Keratinocyte (primary cell): ENCODE measurements around the gene ERBB4. TPM values are rescaled to one million over a fixed set of nuclear protein-coding genes. Genes with fewer than 3 reads are reported as not detected.

ENCODE experiments used
- DNase-seq: peaks from one replicate; pipeline ENCODE4 v3.0.0-alpha.2; 2011; ENCODE audit warnings: low read depth, missing footprints, low spot score
- FAIRE-seq: peaks from 2 replicates; lab custom pipeline; 2011; peaks lifted over from hg19 to GRCh38; lab: Jason Lieb, UNC
- H2AFZ ChIP-seq: 2 replicates; pipeline ENCODE4 v1.6.0; 2012; ENCODE audit warnings: low read length, control low read depth, inconsistent platforms; ENCODE audit not compliant: control insufficient read depth
- H3K27ac ChIP-seq: 2 replicates; pipeline ENCODE4 v1.5.1; 2011; ENCODE audit warnings: low read length; ENCODE audit not compliant: control insufficient read depth, insufficient read depth
- H3K27me3 ChIP-seq: 3 replicates; pipeline ENCODE4 v1.6.0; 2011; ENCODE audit warnings: low read length; ENCODE audit not compliant: control insufficient read depth, insufficient read depth; ENCODE audit errors: extremely low read depth
- H3K36me3 ChIP-seq, 2 experiments: 2 replicates in 1 of 2; 3 replicates in 1 of 2; pipeline ENCODE4 v1.5.1; 2011; ENCODE audit warnings: low read length in 2 of 2, mild to moderate bottlenecking in 1 of 2; ENCODE audit not compliant: control insufficient read depth in 2 of 2, insufficient read depth in 2 of 2; ENCODE audit errors: extremely low read depth in 1 of 2
- H3K4me1 ChIP-seq: 3 replicates; pipeline ENCODE4 v1.5.1; 2011; ENCODE audit warnings: low read length; ENCODE audit not compliant: control insufficient read depth, insufficient read depth; ENCODE audit errors: extremely low read depth
- H3K4me2 ChIP-seq: 3 replicates; pipeline ENCODE4 v1.6.0; 2011; ENCODE audit warnings: low read depth, low read length; ENCODE audit not compliant: control insufficient read depth, insufficient read depth; ENCODE audit errors: extremely low read depth
- H3K4me3 ChIP-seq, 3 experiments: fragments of 200-600 bp in 1 of 3; sonication (generic) in 1 of 3; 2 replicates in 2 of 3; 3 replicates in 1 of 3; pipeline ENCODE4 v1.5.1; 2011 to 2016; ENCODE audit warnings: low read length in 3 of 3, mild to moderate bottlenecking in 3 of 3, control low read depth in 2 of 3, inconsistent platforms in 1 of 3, low read depth in 1 of 3, mixed read lengths in 1 of 3, mixed run types in 1 of 3, moderate library complexity in 1 of 3; ENCODE audit not compliant: control insufficient read depth in 2 of 3, insufficient read depth in 2 of 3; ENCODE audit errors: extremely low read depth in 1 of 3
- H3K79me2 ChIP-seq: 2 replicates; pipeline ENCODE4 v1.6.0; 2012; ENCODE audit warnings: low read length; ENCODE audit not compliant: control insufficient read depth, insufficient read depth
- H3K9ac ChIP-seq: 3 replicates; pipeline ENCODE4 v1.6.0; 2011; ENCODE audit warnings: low read length; ENCODE audit not compliant: control insufficient read depth, insufficient read depth; ENCODE audit errors: extremely low read depth
- H3K9me1 ChIP-seq: 3 replicates; pipeline ENCODE4 v1.6.0; 2011; ENCODE audit warnings: low read length; ENCODE audit not compliant: control insufficient read depth, insufficient read depth; ENCODE audit errors: extremely low read depth
- H3K9me3 ChIP-seq: 2 replicates; pipeline ENCODE4 v1.5.1; 2012; ENCODE audit warnings: low read depth, low read length; ENCODE audit not compliant: control insufficient read depth
- H4K20me1 ChIP-seq: 3 replicates; pipeline ENCODE4 v1.6.0; 2011; ENCODE audit warnings: low read length; ENCODE audit not compliant: control insufficient read depth, insufficient read depth; ENCODE audit errors: extremely low read depth
- CTCF ChIP-seq, 3 experiments: IDR thresholded peaks in 1 of 3; conservative IDR thresholded peaks in 1 of 3; optimal IDR thresholded peaks in 1 of 3; 2 replicates in 2 of 3; 3 replicates in 1 of 3; pipeline versions ENCODE3 to v1.5.1; 2011; ENCODE audit warnings: low read length in 3 of 3, mild to moderate bottlenecking in 3 of 3, moderate library complexity in 2 of 3, control low read depth in 1 of 3, inconsistent platforms in 1 of 3; ENCODE audit not compliant: insufficient read depth in 2 of 3; ENCODE audit errors: extremely low read depth in 1 of 3
- EZH2 ChIP-seq: IDR thresholded peaks from one replicate; pipeline ENCODE4 v1.6.1; 2012; ENCODE audit warnings: inconsistent platforms, mild to moderate bottlenecking, low read length, moderate library complexity
- dilution Hi-C: fragments of 300-500 bp; cut with MboI; formaldehyde crosslinking; loops from one replicate; pipeline ENCODE4 v1.7.0; 2020; ENCODE audit warnings: low sequenced_read_pairs; ENCODE audit not compliant: extremely low pct_ligation_motif_present
- polyA plus RNA-seq, 5 experiments: library from polyadenylated mRNA; depleted of rRNA in 3 of 5; stranded (reverse) in 3 of 5; stranded (forward) in 1 of 5; unstranded in 1 of 5; fragments of >200 nt; gene quantifications; 1 replicate in 1 of 5; 2 replicates in 3 of 5; 3 replicates in 1 of 5; pipeline versions ENCODE4 v1.2.1 to v1.2.3, GENCODE V29; 2011 to 2012; ENCODE audit warnings: missing spikeins in 2 of 5, low read depth in 1 of 5, low replicate concordance in 1 of 5

ERBB4 gene
- polyA plus RNA-seq, 1 donor (not counting 4 experiments of a cell fraction or from before 2014, with no cell fraction given), result 0.01 TPM

GRCh38 chr2:212050871-212051270 lies 487.7 kb downstream of the ERBB4 start:
- Histone ChIP-seq H3K4me1 (peaks cover 2% of the 10 kb centered on the region), H4K20me1 (no peaks in the 10 kb centered on the region), H3K27me3 (no peaks in the 10 kb centered on the region), H3K9me3 (peaks cover 3% of the 10 kb centered on the region), H3K9me1 (no peaks in the 10 kb centered on the region), H3K79me2 (no peaks in the 10 kb centered on the region), H2AFZ (no peak overlapping the region), H3K4me3 (no peak overlapping the region), H3K27ac (no peak overlapping the region), H3K4me2 (no peak overlapping the region), H3K36me3 (no peaks in the 10 kb centered on the region), H3K9ac (no peak overlapping the region)
- no peak for TF ChIP-seq CTCF (optimal IDR thresholded peaks at IDR 0.05 in 1 of 3, IDR thresholded peaks at IDR 0.05 in 1 of 3, conservative IDR thresholded peaks at IDR 0.05 in 1 of 3; ENCODE audit: extremely low read depth in 1 of 3, insufficient read depth in 2 of 3, low read length in 3 of 3)
- TF ChIP-seq EZH2, result no peak
- dilution Hi-C loops, result no loop called here
- no peak for FAIRE-seq
- DNase-seq, result no peak

- Histone ChIP-seq H3K79me2 (no peaks in the 10 kb centered on the region), H3K9me1 (no peaks in the 10 kb centered on the region), H3K36me3 (no peaks in the 10 kb centered on the region), H3K4me2 (no peak overlapping the region), H3K9ac (no peak overlapping the region), H3K27me3 (no peaks in the 10 kb centered on the region), H3K9me3 (no peaks in the 10 kb centered on the region), H2AFZ (no peak overlapping the region), H3K4me3 (no peak overlapping the region), H3K4me1 (no peaks in the 10 kb centered on the region), H4K20me1 (no peaks in the 10 kb centered on the region), H3K27ac (no peak overlapping the region)
- FAIRE-seq, result no peak
- dilution Hi-C loops, result no loop called here
- no peak for DNase-seq
- TF ChIP-seq CTCF (optimal IDR thresholded peaks at IDR 0.05 in 1 of 3, IDR thresholded peaks at IDR 0.05 in 1 of 3, conservative IDR thresholded peaks at IDR 0.05 in 1 of 3; ENCODE audit: extremely low read depth in 1 of 3, insufficient read depth in 2 of 3, low read length in 3 of 3), result no peak
- TF ChIP-seq EZH2, result no peak
Measured at GRCh38 chr2:212042562-212042961, 496.0 kb downstream of the ERBB4 start.
